ENCODE results near the gene PATL1. TPM values are rescaled to one million over a fixed set of nuclear protein-coding genes. Genes with fewer than 3 reads are reported as not detected.
"Not testable (repeated sequence)": the region's sequence is repeated elsewhere in the genome, so short reads cannot be mapped to it uniquely, and the experiment has no call there.

PATL1 gene
- total and polyA plus RNA-seq, 5 experiments from 2014 or later, result 3.2 to 40.7 (median 8.2) TPM

GRCh38 chr11:59692915-59693314 lies 24.1 kb upstream of the PATL1 start:
- Mint-ChIP-seq H3K9me3 (peaks cover 4 to 31% (median 19%) of the 10 kb centered on the region in 9 donors), H3K4me1 (peaks cover 0 to 5% (median under 1%) of the 10 kb centered on the region in 4 donors), H3K4me3 (no peak overlapping the region), H3K27ac (no peak overlapping the region), H3K27me3 (peaks cover 4 to 35% (median 17%) of the 10 kb centered on the region in 5 donors), H3K36me3 (peaks cover 0 to 18% (median 13%) of the 10 kb centered on the region in 3 donors)
- POLR2A ChIA-PET, result no interaction called here
- ATAC-seq (no peak), DNase-seq (no peak)

- H3K4me3 Mint-ChIP-seq, result no peak overlapping the region
- ATAC-seq, result no peak
- H3K9me3 Mint-ChIP-seq, result peaks cover 4 to 31% (median 19%) of the 10 kb centered on the region in 9 donors
- H3K27ac Mint-ChIP-seq, result no peak overlapping the region
- DNase-seq, result no peak
- H3K36me3 Mint-ChIP-seq, result peaks cover 0 to 18% (median 11%) of the 10 kb centered on the region in 3 donors
- H3K4me1 Mint-ChIP-seq, result peaks cover 0 to 5% (median under 1%) of the 10 kb centered on the region in 4 donors
- POLR2A ChIA-PET, result no interaction called here
- peaks cover 4 to 35% (median 15%) of the 10 kb centered on the region in 5 donors for H3K27me3 Mint-ChIP-seq
Observed at GRCh38 chr11:59691156-59691555, 22.3 kb upstream of the PATL1 start.

GRCh38 chr11:59689015-59689414 lies 20.2 kb upstream of the PATL1 start:
- no peak for ATAC-seq

GRCh38 chr11:59681260-59681725 lies 12.5 kb upstream of the PATL1 start:
- H3K27ac Mint-ChIP-seq, POLR2A ChIA-PET, H3K4me1 Mint-ChIP-seq, H3K4me3 Mint-ChIP-seq, DNase-seq, ATAC-seq, H3K9me3 Mint-ChIP-seq, H3K36me3 Mint-ChIP-seq: not testable (repeated sequence)
- H3K27me3 Mint-ChIP-seq, result peaks cover 10 to 53% (median 22%) of the 10 kb centered on the region in 5 donors

More at GRCh38 chr11:59689015-59689414, 20.2 kb upstream of the PATL1 start:
- peaks cover 4 to 26% (median 18%) of the 10 kb centered on the region in 9 donors for H3K9me3 Mint-ChIP-seq
- no peak overlapping the region for H3K4me3 Mint-ChIP-seq
- POLR2A ChIA-PET, result no interaction called here
- H3K36me3 Mint-ChIP-seq, result peaks cover 0 to 18% (median 9%) of the 10 kb centered on the region in 3 donors
- DNase-seq, result no peak
- peak overlapping the region in 1 of 10 donors; percentile 35 for H3K27ac Mint-ChIP-seq
- H3K4me1 Mint-ChIP-seq, result peaks cover 0 to 5% (median under 1%) of the 10 kb centered on the region in 4 donors
- peaks cover 10 to 47% (median 22%) of the 10 kb centered on the region in 5 donors for H3K27me3 Mint-ChIP-seq

GRCh38 chr11:59680287-59681154 lies 11.7 kb upstream of the PATL1 start:
- DNase-seq, result peak; percentile 23 to 83 (median 50)
- Mint-ChIP-seq H3K4me3 (no peak overlapping the region), H3K27ac (no peak overlapping the region), H3K9me3 (no peaks in the 10 kb centered on the region), H3K4me1 (peaks cover 0 to 3% (median 0%) of the 10 kb centered on the region in 4 donors), H3K27me3 (peaks cover 7 to 47% (median 20%) of the 10 kb centered on the region in 5 donors), H3K36me3 (no peaks in the 10 kb centered on the region)
- peak; percentile 88 to 94 for ATAC-seq
- POLR2A ChIA-PET, result interaction anchor here (1.5 kb wide), 1 partner anchor 143 kb away, joined by 3 read pairs; no protein-coding TSS in a partner anchor

- H3K4me1 Mint-ChIP-seq, result peaks cover 0 to 3% (median 0%) of the 10 kb centered on the region in 4 donors
- no peak overlapping the region for H3K4me3 Mint-ChIP-seq
- peaks cover 4 to 38% (median 17%) of the 10 kb centered on the region in 5 donors for H3K27me3 Mint-ChIP-seq
- no peaks in the 10 kb centered on the region for H3K9me3 Mint-ChIP-seq
- POLR2A ChIA-PET, result interaction anchor here (1.5 kb wide), 1 partner anchor 142 kb away, joined by 3 read pairs; no protein-coding TSS in a partner anchor
- ATAC-seq (no peak), DNase-seq (no peak)
- no peaks in the 10 kb centered on the region for H3K36me3 Mint-ChIP-seq
- no peak overlapping the region for H3K27ac Mint-ChIP-seq
Observed at GRCh38 chr11:59679347-59679746, 10.5 kb upstream of the PATL1 start.

GRCh38 chr11:59678813-59679165 lies 10.0 kb upstream of the PATL1 start:
- no peak overlapping the region for H3K27ac Mint-ChIP-seq
- ATAC-seq, result no peak
- POLR2A ChIA-PET, result interaction anchor here (1.5 kb wide), 1 partner anchor 10 kb away, joined by 4 read pairs; the partner anchor contains the start of gene PATL1
- DNase-seq, result no peak
- peaks cover 1 to 32% (median 14%) of the 10 kb centered on the region in 5 donors for H3K27me3 Mint-ChIP-seq
- H3K4me1 Mint-ChIP-seq, result peaks cover 0 to 3% (median 0%) of the 10 kb centered on the region in 4 donors
- H3K9me3 Mint-ChIP-seq, result no peaks in the 10 kb centered on the region
- no peaks in the 10 kb centered on the region for H3K36me3 Mint-ChIP-seq
- no peak overlapping the region for H3K4me3 Mint-ChIP-seq

GRCh38 chr11:59678118-59678812 lies 9.4 kb upstream of the PATL1 start:
- DNase-seq, result no peak
- peaks cover 1 to 27% (median 14%) of the 10 kb centered on the region in 5 donors for H3K27me3 Mint-ChIP-seq

GRCh38 chr11:59676205-59676604 lies 7.4 kb upstream of the PATL1 start:
- Mint-ChIP-seq H3K27ac (no peak overlapping the region), H3K4me1 (peaks cover 0 to 3% (median 0%) of the 10 kb centered on the region in 4 donors), H3K27me3 (peaks cover 1 to 9% (median 7%) of the 10 kb centered on the region in 5 donors), H3K4me3 (no peak overlapping the region), H3K9me3 (no peaks in the 10 kb centered on the region), H3K36me3 (no peaks in the 10 kb centered on the region)
- ATAC-seq (no peak), DNase-seq (no peak)
- POLR2A ChIA-PET, result no interaction called here

More at GRCh38 chr11:59678118-59678812, 9.4 kb upstream of the PATL1 start:
- Mint-ChIP-seq H3K4me3 (no peak overlapping the region), H3K27ac (no peak overlapping the region), H3K4me1 (peaks cover 0 to 3% (median 0%) of the 10 kb centered on the region in 4 donors), H3K36me3 (no peaks in the 10 kb centered on the region), H3K9me3 (no peaks in the 10 kb centered on the region)
- POLR2A ChIA-PET, result interaction anchor here (1.5 kb wide), 1 partner anchor 9 kb away, joined by 4 read pairs; the partner anchor contains the start of gene PATL1
- ATAC-seq, result no peak

- Mint-ChIP-seq H3K4me3 (no peak overlapping the region), H3K4me1 (peaks cover 2 to 9% (median 8%) of the 10 kb centered on the region in 4 donors), H3K27ac (no peak overlapping the region), H3K27me3 (peaks cover 0 to 7% (median 0%) of the 10 kb centered on the region in 5 donors), H3K9me3 (no peaks in the 10 kb centered on the region), H3K36me3 (no peaks in the 10 kb centered on the region)
- POLR2A ChIA-PET, result no interaction called here
- DNase-seq, result no peak
- no peak for ATAC-seq
Observed at GRCh38 chr11:59674291-59674690, 5.5 kb upstream of the PATL1 start.

- Mint-ChIP-seq H3K27me3 (peaks cover 0 to 7% (median 0%) of the 10 kb centered on the region in 5 donors), H3K4me3 (no peak overlapping the region), H3K36me3 (no peaks in the 10 kb centered on the region), H3K9me3 (no peaks in the 10 kb centered on the region), H3K27ac (no peak overlapping the region), H3K4me1 (peaks cover 3 to 10% (median 9%) of the 10 kb centered on the region in 4 donors)
- POLR2A ChIA-PET, result no interaction called here
- DNase-seq (no peak), ATAC-seq (no peak)
Observed at GRCh38 chr11:59673291-59673690, 4.5 kb upstream of the PATL1 start.

GRCh38 chr11:59671471-59671870 lies 2.6 kb upstream of the PATL1 start:
- no peaks in the 10 kb centered on the region for H3K9me3 Mint-ChIP-seq
- no peak for DNase-seq
- peaks cover 12 to 28% (median 27%) of the 10 kb centered on the region in 4 donors for H3K4me1 Mint-ChIP-seq
- ATAC-seq, result no peak
- H3K4me3 Mint-ChIP-seq, result peak overlapping the region in 4 of 10 donors; percentile 7 to 51 (median 29)
- H3K27me3 Mint-ChIP-seq, result no peaks in the 10 kb centered on the region
- peak overlapping the region in 3 of 10 donors; percentile 46 to 71 (median 48) for H3K27ac Mint-ChIP-seq
- POLR2A ChIA-PET, result interaction anchor here (1.5 kb wide), 1 partner anchor 56 kb away, joined by 3 read pairs; the partner anchor contains the start of gene OSBP
- H3K36me3 Mint-ChIP-seq, result peaks cover 0 to 9% (median 0%) of the 10 kb centered on the region in 3 donors

All from naive thymus-derived CD8-positive, alpha-beta T cell (primary cell).